GM21423 (cell line): ENCODE results near the gene HPSE2.
"Not testable (repeated sequence)": the region's sequence is repeated elsewhere in the genome, so short reads cannot be mapped to it uniquely, and the experiment has no call there.

Experiments used
- ATAC-seq: cut with Tn5 transposase; IDR thresholded peaks from one replicate; pipeline ENCODE4 v1.9.1; 2021; ENCODE audit warnings: mild to moderate bottlenecking, moderate library complexity; ENCODE audit not compliant: unreplicated experiment

Gene HPSE2

DNA sequence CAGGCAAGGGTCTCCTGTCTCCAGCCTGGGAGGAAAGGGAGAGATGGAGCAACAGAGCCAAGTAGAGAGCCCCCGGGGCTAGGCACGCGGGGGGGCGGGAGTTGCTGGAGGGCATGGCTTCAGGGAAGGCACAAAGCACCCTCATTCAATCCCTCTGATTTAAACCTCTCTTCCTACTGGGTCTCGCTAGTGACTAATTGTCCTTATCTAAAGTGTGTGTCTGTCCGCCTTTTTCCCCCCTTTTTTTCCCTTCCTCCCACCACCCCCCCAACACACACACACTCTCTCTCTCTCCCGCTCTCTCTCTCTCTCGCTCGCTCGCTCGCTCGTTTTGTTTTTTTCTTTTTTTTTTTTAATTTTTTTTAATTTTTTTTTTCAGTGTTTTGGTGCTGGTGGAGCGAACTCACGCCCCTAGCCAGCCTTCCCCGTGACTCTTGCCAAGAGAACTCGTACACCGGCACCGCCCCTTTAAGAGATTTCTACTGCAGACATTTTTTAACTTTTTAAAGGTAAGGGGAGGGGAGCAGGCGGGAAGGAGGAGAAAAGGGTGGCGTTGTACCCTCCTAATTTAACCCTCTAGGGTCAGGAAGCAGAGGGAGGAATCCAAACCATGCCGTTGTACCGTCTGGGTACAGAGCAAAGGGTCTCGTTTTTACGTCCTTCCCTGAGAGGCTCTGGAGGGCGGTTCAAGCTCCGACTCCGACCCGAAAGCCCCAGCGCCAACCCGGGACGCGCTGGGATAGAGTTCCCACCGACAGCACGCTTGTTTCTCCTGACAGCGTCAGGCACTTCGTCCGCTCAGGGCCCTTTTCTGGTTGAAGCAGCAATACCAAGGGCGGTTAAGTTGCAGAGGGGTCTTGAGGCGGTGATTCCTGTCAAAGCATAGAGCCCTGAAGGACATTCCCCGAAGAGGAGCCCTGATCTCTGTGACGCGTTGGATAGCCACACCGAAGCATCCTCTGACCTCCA, at the start of gene HPSE2:
Gene HPSE2, minus strand, starts transcription at position 195 of the 969 bp plus-strand sequence.
- no peak for ATAC-seq

- ATAC-seq: peak; percentile 85
Observed at GRCh38 chr10:99280472-99280871, 44.8 kb upstream of the HPSE2 start.

DNA sequence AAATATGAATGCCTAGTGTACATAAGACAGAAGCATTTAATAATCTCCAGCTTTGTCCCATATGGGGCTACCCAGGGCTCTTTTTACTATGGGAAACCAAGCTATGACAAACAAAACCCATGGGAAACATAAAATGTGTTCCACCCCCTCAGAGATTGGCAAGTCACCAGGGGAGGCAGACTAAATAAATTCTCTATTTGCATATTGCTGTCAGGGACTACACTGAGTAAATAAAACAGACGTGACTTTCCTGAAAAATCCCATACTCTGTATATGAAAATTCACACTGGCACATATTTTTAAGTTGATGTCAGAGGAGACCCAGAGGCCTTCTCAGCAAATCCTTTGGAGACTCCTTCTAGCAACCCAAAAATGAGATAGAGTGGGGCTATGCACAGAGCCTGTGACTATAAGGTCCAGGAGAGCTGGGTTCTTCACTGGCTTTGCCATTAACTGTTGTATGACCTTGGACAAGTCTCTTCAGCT, 44.0 kb upstream of the HPSE2 start:
- peak; percentile 26 for ATAC-seq

GRCh38 chr10:99276848-99277486, 41.3 kb upstream of the HPSE2 start:
- no peak for ATAC-seq

DNA sequence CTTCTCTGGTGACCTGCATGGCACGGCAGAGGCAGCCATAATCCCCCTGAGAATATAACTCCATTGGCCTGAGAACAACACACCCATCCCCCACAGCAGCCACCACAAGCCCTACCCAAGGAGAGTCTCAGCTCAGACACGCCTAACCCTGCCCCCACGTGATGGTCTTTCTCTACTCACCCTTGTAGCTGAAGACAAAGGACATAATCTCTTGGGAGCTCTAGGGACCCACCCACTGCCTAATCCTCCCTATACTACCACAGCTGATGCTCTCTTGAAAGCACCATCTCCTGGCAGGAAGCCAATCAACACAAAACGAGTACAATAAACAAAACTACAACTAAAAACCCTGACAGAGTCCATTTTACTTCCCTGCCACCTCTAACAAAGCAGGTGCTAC, 30.7 kb upstream of the HPSE2 start:
- no peak for ATAC-seq

DNA sequence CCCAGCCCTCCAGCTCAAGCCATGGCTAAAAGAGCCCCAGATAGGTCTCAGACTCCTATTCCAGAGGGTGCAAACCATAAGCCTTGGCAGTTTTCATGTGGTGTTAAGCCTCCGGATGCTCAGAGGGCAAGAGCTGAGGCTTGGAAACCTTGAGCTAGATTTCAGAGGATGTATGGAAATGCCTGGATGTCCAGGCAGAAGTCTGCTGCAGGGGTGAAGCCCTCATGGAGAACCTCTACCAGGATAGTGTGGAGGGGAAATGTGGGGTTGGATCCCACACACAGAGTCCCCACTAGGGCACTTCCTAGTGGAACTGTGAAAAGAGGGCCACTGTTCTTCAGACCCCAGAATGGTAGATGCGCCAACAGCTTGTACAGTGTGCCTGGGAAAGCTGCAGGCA, 13.2 kb upstream of the HPSE2 start:
- no peak for ATAC-seq

DNA sequence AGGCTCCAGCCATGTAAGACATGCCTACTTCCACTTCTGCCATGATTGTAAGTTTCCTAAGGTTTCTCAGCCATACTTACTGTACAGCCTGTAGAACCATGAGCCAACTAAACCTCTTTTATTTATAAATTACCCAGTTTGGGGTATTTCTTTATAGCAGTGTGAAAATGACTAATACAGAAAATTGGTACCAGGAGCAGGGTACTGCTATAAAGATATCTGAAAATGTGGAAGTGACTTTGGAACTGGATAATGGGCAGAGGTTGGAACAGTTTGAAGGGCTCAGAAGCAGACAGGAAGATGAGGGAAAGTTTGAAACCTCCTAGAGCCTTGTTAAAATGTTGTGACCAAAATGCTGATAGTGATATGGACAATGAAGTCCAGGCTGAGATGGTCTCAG, 12.2 kb upstream of the HPSE2 start:
- not testable (repeated sequence) for ATAC-seq

GRCh38 chr10:99236627-99237309, 1.1 kb upstream of the HPSE2 start:
- ATAC-seq: no peak

GRCh38 chr10:99234791-99235657, 628 bp downstream of the HPSE2 start:
- ATAC-seq: no peak

- ATAC-seq: peak; percentile 98
Observed at GRCh38 chr10:99234041-99234790, 1.4 kb downstream of the HPSE2 start.

DNA sequence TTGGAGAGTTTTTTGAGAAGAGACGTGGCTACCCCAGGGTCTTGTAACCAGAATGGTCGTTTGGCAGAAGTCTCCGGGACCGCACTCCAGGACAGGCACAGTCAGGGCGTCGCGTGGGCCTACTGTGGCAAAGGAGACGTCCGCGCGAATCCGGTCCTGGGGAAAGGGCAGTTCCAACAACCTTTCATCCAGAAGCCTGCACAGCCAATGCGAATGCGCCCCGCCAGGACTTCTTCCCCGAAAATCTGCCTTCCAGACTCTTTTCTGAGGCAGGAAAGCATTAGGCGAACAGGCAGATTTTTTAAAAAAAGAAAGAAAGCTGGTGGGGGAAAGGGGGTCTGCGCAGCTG, 2.0 kb downstream of the HPSE2 start:
- ATAC-seq: no peak

DNA sequence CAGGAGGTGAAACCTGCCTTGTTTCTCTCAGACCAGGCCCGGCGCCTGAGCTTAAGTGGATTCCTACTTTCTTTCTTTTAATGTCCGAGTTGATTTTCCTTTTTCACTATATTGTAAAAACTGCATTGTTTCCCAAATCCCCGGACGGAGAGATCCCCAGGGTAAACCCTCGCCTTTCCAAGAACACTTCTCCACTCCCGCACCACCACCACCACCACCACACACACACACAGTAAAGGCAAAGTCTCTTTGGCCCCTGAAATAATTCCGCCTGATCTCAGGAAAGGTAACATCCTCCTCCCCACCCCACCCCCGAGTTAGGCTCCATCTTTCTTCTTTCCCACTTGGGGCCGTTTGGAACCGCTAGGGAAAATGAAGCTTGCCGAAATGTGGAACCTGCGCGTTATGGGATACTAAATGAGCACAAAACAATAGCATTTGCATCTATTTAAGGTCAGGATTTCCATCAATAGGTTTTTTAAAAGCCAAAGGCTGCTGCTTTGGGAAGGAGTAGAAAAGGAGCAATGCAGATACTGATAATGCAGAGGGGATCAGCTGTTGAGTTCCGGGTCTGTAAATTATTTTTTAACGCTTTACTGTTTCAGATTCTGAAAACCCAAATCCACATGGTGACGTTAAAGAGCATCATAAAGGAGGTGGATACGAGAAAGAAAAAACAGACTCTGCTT, 2.5 kb downstream of the HPSE2 start:
- no peak for ATAC-seq

GRCh38 chr10:99232360-99232999, 3.2 kb downstream of the HPSE2 start:
- no peak for ATAC-seq

DNA sequence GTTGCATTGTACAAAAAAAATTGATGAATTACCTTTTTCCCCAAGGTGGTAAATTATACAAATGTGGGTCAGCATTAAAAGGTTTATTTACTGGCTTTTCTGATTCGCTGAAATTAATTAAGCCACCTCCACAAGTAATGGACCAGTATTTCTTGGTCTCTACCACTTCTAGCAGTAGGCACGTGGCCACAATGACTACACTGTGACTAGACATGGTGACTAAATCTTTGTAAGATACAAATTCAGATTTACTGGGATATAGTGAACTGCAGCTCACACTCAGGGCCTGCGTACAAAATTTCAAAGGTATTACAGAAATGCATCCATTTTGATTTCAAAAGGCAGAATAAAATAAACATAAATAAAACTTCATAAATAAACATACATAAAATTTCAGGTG, 10.9 kb downstream of the HPSE2 start:
- no peak for ATAC-seq

DNA sequence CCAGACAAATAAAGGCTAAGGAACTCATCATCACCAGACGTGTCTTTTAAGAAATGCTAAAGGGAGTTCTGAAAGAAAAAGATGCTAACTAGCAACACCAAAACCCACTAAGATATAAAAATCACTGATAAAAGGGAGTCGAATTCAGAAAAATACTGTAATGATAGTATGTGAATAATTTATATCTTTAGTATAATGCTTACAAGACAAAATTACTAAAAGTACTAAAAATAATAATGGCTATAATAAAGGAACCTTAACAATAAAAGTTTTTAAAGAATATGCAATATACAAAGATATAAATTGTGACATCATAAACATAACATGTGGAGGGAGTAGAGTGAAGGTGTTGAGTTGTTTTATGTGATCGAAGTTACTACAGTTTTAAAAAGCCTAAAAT, 28.3 kb downstream of the HPSE2 start:
- ATAC-seq: no peak

DNA sequence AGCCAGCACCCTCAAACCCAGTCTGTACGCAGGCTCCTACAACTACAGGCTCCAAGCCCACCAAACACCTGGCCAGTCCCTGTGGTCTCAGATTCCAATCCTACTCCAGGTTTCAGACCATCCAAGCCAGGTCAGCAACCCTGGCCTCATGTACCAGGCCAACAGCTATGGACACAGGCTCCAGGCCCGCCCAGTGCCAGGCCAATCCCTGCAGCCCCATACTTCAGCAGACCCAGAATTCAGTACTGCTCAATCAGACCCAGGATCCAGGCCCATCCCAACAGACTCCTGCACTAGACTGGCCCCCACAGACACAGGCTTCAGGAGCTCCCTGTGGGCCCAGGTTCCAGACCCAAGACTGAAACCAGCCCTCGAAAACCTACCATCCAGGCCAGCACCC, 32.3 kb downstream of the HPSE2 start:
- no peak for ATAC-seq

- ATAC-seq: no peak
Observed at GRCh38 chr10:99172950-99173349, 62.7 kb downstream of the HPSE2 start.

GRCh38 chr10:99172128-99172738, 63.4 kb downstream of the HPSE2 start:
- no peak for ATAC-seq
